Osteocyte (in vitro differentiated cells): Measurements from ENCODE around the gene MC5R. TPM values are rescaled to one million over a fixed set of nuclear protein-coding genes. Genes with fewer than 3 reads are reported as not detected.

Source experiments
- DNase-seq: peaks from one replicate; pipeline ENCODE4 v3.0.0; 2021; ENCODE audit warnings: mixed read lengths; ENCODE audit not compliant: unreplicated experiment; ENCODE audit errors: extremely low spot score
- H3K27ac Mint-ChIP-seq: one replicate; pipeline ENCODE4 v1.8.0; 2021; ENCODE audit warnings: mild to moderate bottlenecking, mixed read lengths; ENCODE audit not compliant: unreplicated experiment
- H3K27me3 Mint-ChIP-seq: one replicate; pipeline ENCODE4 v1.8.0; 2021; ENCODE audit warnings: mixed read lengths; ENCODE audit not compliant: unreplicated experiment
- H3K36me3 Mint-ChIP-seq: one replicate; pipeline ENCODE4 v1.8.0; 2021; ENCODE audit warnings: mixed read lengths; ENCODE audit not compliant: unreplicated experiment
- H3K4me1 Mint-ChIP-seq: one replicate; pipeline ENCODE4 v1.8.0; 2021; ENCODE audit warnings: mixed read lengths; ENCODE audit not compliant: unreplicated experiment
- H3K4me3 Mint-ChIP-seq: one replicate; pipeline ENCODE4 v1.8.0; 2021; ENCODE audit warnings: mild to moderate bottlenecking, moderate library complexity, mixed read lengths; ENCODE audit not compliant: unreplicated experiment
- H3K9me3 Mint-ChIP-seq: one replicate; pipeline ENCODE4 v1.8.0; 2021; ENCODE audit warnings: mixed read lengths; ENCODE audit not compliant: unreplicated experiment
- CTCF ChIP-seq: fragments of 200-600 bp; sonication (generic); IDR thresholded peaks from 2 replicates; pipeline ENCODE4 v1.5.0; 2021; ENCODE audit warnings: antibody characterized with exemption, mild to moderate bottlenecking, moderate library complexity
- total RNA-seq: library from RNA; stranded (reverse); gene quantifications from 2 replicates; pipeline ENCODE4 v1.2.1, GENCODE V29; 2021

MC5R gene
- total RNA-seq, 1 donor from 2014 or later: not detected

GRCh38 chr18:13797157-13797611 lies 26.8 kb upstream of the MC5R start:
- peaks cover 14% of the 10 kb centered on the region for H3K27me3 Mint-ChIP-seq
- TF ChIP-seq CTCF: no peak
- no peaks in the 10 kb centered on the region for H3K9me3 Mint-ChIP-seq
- H3K4me1 Mint-ChIP-seq: peaks cover 3% of the 10 kb centered on the region
- H3K27ac Mint-ChIP-seq: no peak overlapping the region
- H3K4me3 Mint-ChIP-seq: no peak overlapping the region
- H3K36me3 Mint-ChIP-seq: no peaks in the 10 kb centered on the region
- no peak for DNase-seq

GRCh38 chr18:13799396-13799795 lies 24.6 kb upstream of the MC5R start:
- H3K27me3 Mint-ChIP-seq: peaks cover 19% of the 10 kb centered on the region
- peaks cover 3% of the 10 kb centered on the region for H3K4me1 Mint-ChIP-seq
- no peak for DNase-seq
- H3K27ac Mint-ChIP-seq: no peak overlapping the region
- H3K4me3 Mint-ChIP-seq: no peak overlapping the region
- H3K9me3 Mint-ChIP-seq: no peaks in the 10 kb centered on the region
- H3K36me3 Mint-ChIP-seq: no peaks in the 10 kb centered on the region
- no peak for TF ChIP-seq CTCF

- Mint-ChIP-seq H3K4me3 (peak overlapping the region; percentile 55), H3K27ac (no peak overlapping the region), H3K9me3 (no peaks in the 10 kb centered on the region), H3K4me1 (peaks cover 3% of the 10 kb centered on the region), H3K27me3 (peaks cover 19% of the 10 kb centered on the region), H3K36me3 (no peaks in the 10 kb centered on the region)
- peak; percentile 31 for TF ChIP-seq CTCF
- DNase-seq: peak; percentile 81
These were observed 23.3 kb upstream of the MC5R start for GRCh38 chr18:13800505-13801259.

- peaks cover 3% of the 10 kb centered on the region for H3K4me1 Mint-ChIP-seq
These were observed 22.7 kb upstream of the MC5R start for GRCh38 chr18:13801260-13801601.

More at GRCh38 chr18:13801260-13801601, 22.7 kb upstream of the MC5R start:
- no peak for DNase-seq
- no peak for TF ChIP-seq CTCF
- Mint-ChIP-seq H3K4me3 (peak overlapping the region; percentile 55), H3K36me3 (no peaks in the 10 kb centered on the region), H3K27me3 (peaks cover 19% of the 10 kb centered on the region), H3K9me3 (no peaks in the 10 kb centered on the region), H3K27ac (no peak overlapping the region)
